Measurements from ENCODE around the gene SLC23A3. TPM values are rescaled to one million over a fixed set of nuclear protein-coding genes. Genes with fewer than 3 reads are reported as not detected.

Gene SLC23A3
- total RNA-seq (2014; rRNA removed; shearing (Covaris generic); ENCODE audit: low replicate concordance): 0.07 and 0.70 TPM in 2 replicates

GRCh38 chr2:219169930-219170654 is at the start of gene SLC23A3:
Gene SLC23A3 (minus strand): TSS chr2:219170029. CDS start chr2:219169984, 45 bp downstream.
- DNase-seq (ENCODE audit: low read depth): no peak
- in situ Hi-C loops (cut with HindIII; ENCODE audit: low pct_unique_long_range_greater_than_20kb, low sequenced_read_pairs): no loop called here

GRCh38 chr2:219218732-219219701 is 49.2 kb upstream of the SLC23A3 start, which contains the start of gene ABCB6:
Gene ABCB6 (minus strand): TSS chr2:219218958. CDS start chr2:219218673, 285 bp downstream.
- in situ Hi-C loops (cut with HindIII; ENCODE audit: low pct_unique_long_range_greater_than_20kb, low sequenced_read_pairs): no loop called here
- DNase-seq (ENCODE audit: low read depth): peak; percentile 91

DNA sequence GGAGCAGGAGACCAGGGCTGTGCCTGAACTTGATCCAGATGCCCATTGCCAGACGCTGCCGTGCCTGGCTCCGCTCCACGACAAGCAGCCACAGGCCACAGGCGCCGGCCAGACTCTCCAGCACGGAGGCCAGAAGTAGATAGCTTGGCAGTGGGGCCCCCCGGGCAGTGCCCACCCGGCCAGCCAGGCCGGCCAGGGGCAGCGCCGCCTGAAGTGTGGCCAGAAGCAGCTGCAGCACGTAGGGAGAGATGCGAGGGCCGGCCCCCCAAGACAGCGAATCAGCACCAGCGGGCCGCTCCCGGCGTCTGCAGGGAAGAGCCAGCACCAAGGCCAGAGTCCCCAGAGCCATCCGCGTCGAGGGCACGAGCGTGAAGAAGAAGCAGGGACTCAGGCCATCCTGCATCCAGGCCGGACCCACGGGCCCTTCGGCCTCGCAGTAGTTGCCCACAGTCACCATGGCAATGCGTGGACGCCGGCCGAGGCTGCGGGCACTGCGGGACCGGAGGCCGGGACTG is 48.4 kb upstream of the SLC23A3 start:
- DNase-seq (ENCODE audit: low read depth): peak; percentile 77
- in situ Hi-C loops (cut with HindIII; ENCODE audit: low pct_unique_long_range_greater_than_20kb, low sequenced_read_pairs): no loop called here

DNA sequence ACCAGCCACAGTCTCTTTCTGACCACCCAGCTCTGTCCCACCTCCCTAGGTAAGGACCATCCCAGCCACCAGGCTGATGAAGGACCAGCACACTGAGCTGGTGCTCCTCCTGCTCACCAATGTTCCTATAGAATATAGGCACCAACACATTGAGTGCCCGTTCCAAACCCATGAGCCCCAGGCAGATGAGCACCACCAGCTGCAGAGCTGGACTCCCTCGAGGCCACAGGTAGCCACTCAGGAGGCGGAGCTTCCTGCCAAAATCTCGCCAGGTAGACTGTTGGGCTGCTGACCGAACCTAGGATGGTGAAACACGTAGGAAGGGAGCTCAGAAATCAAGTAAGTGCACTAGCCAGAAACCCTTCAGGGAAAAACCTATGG is 46.7 kb upstream of the SLC23A3 start:
- no peak for DNase-seq (ENCODE audit: low read depth)
- in situ Hi-C loops (cut with HindIII; ENCODE audit: low pct_unique_long_range_greater_than_20kb, low sequenced_read_pairs): no loop called here

GRCh38 chr2:219215871-219216534 is 46.2 kb upstream of the SLC23A3 start:
- in situ Hi-C loops (cut with HindIII; ENCODE audit: low pct_unique_long_range_greater_than_20kb, low sequenced_read_pairs): no loop called here

DNA sequence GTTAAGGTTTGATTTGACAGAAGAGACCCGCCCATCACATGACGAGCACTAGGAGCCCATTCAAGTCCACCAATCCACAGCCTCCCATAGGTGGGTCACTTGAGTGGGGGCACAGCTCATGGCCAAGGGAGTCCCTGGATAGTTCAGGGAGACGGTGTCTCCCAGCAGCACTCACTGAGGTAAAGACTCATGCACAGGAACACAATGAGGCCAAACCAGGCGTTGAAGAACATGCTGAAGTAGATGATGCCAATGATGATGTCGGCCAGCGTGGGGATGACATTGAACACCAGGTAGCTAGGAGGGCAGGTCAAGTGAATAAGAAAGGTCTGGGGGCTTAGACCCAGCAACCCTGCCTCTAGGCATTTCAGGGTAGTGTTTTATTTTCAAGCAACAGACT is 45.0 kb upstream of the SLC23A3 start:
- in situ Hi-C loops (cut with HindIII; ENCODE audit: low pct_unique_long_range_greater_than_20kb, low sequenced_read_pairs): no loop called here

More at GRCh38 chr2:219215871-219216534, 46.2 kb upstream of the SLC23A3 start:
- DNase-seq (ENCODE audit: low read depth): no peak

DNA sequence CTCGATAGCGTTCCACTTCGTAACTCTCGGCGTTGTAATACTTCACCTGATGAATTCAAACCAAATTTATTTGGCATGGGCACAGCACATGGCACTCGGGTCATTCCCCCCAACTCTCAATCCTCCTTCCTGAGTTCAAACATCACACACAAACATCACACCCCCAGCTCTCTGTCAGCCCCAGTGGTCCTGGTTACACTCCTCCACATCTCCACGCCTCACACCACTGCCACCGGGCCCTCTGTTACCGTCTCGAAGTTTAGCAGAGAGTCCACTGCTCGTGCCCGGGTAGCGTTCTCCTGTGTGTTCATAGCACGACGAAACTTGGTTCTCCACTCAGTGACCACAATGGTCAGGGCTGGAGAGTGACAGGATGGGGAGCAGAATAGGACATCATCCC is 44.3 kb upstream of the SLC23A3 start:
- no peak for DNase-seq (ENCODE audit: low read depth)
- in situ Hi-C loops (cut with HindIII; ENCODE audit: low pct_unique_long_range_greater_than_20kb, low sequenced_read_pairs): no loop called here

More for the DNA sequence above, 45.0 kb upstream of the SLC23A3 start:
- DNase-seq (ENCODE audit: low read depth): no peak

DNA sequence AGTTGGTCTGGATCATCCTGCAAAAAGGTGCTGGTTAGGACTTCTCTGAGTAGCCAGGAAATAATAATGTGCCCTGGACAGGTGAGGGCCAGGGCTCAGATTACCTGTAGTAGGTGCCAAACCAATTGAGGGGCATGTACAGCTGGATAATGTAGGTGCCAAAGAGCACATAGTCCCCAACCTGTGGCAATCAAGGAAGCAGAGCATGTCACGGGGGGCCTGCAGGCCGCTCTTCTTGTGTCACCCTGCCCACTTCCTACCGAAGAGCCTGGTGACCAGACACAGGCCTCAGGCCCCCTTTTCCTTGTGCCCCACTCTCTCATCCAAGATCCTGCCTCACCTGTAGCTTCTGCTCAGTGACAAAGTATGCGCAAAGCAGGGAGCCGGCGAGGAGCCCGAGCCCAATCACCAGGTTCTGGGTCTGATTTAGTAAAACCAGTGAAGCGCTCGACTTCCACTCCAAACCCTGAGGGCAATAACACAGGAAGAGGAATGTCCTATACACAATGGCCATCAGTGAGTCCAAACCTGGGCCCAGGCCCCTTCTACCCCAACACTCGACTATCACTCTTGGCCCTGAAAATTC is 43.8 kb upstream of the SLC23A3 start:
- in situ Hi-C loops (cut with HindIII; ENCODE audit: low pct_unique_long_range_greater_than_20kb, low sequenced_read_pairs): no loop called here
- no peak for DNase-seq (ENCODE audit: low read depth)

DNA sequence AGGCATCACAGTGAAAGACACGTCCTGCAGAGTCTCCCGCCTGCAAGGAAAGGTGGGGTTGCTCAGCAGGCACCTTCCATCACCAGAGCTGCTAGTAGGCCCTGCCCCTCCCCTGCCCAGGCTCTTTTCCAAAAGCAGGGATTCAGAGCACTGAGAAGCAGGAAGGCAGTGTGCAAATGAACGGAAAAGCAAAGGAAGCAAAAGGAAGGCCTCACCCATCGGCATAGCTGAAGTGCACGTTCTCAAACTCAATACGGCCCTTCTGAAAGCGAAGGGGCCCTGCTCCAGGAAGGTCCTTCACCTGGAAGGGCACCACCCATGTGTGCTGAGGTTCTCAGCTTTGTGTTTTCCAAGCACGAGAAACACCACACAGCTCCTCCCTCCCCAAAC is 43.2 kb upstream of the SLC23A3 start:
- in situ Hi-C loops (cut with HindIII; ENCODE audit: low pct_unique_long_range_greater_than_20kb, low sequenced_read_pairs): no loop called here
- no peak for DNase-seq (ENCODE audit: low read depth)

GRCh38 chr2:219210886-219211362 is 41.1 kb upstream of the SLC23A3 start:
- DNase-seq (ENCODE audit: low read depth): no peak
- in situ Hi-C loops (cut with HindIII; ENCODE audit: low pct_unique_long_range_greater_than_20kb, low sequenced_read_pairs): no loop called here

DNA sequence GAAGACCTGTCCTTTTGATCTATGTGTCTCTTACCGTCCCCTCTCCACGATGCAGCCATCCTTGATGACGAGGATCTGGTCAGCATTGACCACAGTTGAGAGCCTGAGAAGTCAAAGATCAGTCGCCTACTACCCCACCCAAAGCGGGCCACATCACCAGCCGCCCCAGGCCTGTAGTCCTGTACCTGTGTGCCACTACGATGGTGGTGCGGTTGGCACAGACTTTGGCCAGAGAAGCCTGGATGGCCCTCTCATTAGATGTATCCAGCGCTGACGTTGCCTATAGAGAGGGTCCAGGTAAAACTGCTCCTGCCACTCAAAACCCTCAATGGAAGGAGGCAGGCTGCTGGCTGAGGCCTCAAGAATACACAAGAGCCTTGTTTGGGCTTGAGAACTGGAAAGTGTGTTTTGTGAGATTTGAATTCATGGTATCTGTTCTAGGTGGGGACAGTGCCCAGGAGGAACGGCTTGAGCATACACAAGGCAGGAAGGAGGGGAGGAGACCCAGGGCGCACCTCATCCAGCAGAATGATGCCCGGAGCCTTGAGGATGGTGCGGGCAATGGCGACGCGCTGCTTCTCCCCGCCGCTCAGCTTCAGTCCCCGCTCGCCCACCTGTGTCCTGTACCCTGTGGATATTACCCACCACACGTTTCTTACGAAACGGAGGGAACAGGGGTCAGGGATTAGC is 40.5 kb upstream of the SLC23A3 start:
- DNase-seq (ENCODE audit: low read depth): no peak
- in situ Hi-C loops (cut with HindIII; ENCODE audit: low pct_unique_long_range_greater_than_20kb, low sequenced_read_pairs): no loop called here

DNA sequence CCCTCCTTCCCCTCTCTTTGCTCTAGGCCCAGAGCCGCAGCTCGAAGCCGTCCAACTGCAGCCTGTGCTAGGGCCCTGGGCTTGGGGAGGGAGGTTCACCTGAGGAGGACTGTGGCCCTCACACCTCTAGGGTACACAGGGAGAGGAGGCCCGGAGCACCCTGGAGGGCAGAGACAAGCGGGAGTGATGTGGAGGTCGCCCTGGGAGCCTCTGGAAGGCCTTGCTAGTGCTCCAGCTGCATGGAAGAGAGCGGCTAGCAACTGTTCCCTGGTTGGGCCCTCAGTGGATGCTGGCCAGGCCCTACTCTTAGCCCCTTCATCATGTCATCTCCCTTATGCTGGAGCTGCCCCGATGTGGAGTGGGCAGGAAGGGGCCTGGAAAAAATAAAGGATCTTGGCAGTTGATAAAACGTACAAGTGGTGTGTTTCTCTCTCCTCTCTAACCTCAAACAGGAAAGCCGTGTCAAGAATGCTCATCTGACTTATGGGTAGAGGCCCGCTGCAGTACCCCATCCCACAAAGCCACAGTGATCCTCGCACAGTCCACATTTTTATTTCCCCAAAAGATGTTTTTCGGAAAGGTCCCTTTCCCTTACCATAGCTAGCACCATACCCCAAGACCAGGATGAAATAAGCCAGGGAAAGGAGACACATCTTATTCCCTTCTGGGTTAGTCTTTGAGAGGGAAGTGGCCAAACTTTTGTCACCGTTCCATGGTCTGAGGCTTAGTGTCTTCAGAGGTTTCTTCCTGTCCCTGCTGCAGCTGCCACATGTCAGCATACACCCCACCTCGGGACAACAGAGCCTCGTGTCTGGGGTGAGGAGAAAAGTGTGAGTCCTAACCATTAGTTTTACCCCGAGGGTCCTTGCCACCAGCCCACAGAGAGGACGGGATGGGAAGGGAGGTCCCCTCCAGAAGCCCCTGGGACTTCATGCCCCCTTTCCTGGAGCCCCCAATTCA is 39.7 kb upstream of the SLC23A3 start:
- in situ Hi-C loops (cut with HindIII; ENCODE audit: low pct_unique_long_range_greater_than_20kb, low sequenced_read_pairs): no loop called here

GRCh38 chr2:219207884-219208740 is 38.3 kb upstream of the SLC23A3 start:
- in situ Hi-C loops (cut with HindIII; ENCODE audit: low pct_unique_long_range_greater_than_20kb, low sequenced_read_pairs): no loop called here
- no peak for DNase-seq (ENCODE audit: low read depth)

More for the DNA sequence above, 39.7 kb upstream of the SLC23A3 start:
- DNase-seq (ENCODE audit: low read depth): no peak

- in situ Hi-C loops (cut with HindIII; ENCODE audit: low pct_unique_long_range_greater_than_20kb, low sequenced_read_pairs): no loop called here
- DNase-seq (ENCODE audit: low read depth): no peak
Measured at GRCh38 chr2:219207134-219207883, 37.5 kb upstream of the SLC23A3 start.

All from Caki2 (cell line).